ENCODE measurements around the gene KRT16.
"Not testable (repeated sequence)": the region's sequence is repeated elsewhere in the genome, so short reads cannot be mapped to it uniquely, and the experiment has no call there.

Gene KRT16

DNA sequence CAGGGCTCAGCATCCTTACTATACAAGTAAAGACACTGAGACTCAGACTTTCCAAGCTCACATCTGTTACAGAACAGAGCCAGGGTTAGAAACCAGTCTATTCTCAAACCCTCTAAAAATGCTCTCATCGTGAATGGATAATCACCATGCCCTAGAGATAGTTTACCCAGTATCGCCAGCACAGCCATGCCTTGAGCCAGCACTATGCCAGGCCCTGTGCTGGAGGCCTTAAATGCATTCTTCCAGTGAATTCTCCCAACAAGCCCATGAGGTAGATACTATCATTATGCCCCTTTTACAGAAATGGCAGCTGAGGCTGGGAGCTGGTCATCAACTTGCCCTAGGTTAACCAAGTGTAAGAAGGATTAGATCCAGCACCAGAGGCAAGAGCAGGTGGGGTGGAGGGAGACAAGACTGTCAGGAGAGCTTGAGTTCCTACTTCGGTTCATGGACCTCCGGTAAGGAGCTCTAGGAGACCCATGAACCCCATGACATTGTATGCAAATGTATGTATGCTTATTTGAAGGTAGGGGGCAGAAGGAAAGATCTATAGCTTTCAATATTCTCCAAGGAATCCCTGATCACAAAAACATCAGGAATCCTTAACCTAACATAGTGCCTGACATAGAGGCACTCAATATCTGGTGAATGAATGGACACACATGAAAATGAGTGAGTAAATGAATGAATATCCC is 31.1 kb downstream of the KRT16 start:
- DNase-seq, result no peak

- DNase-seq, result no peak
These were observed 31.7 kb downstream of the KRT16 start for GRCh38 chr17:41580687-41581365.

- no peak for DNase-seq
These were observed 32.4 kb downstream of the KRT16 start for GRCh38 chr17:41580244-41580575.

- peak in 1 of 2 donors; percentile 47 for DNase-seq
These were observed 32.9 kb downstream of the KRT16 start for GRCh38 chr17:41579484-41580243.

- no peak for DNase-seq
These were observed 33.6 kb downstream of the KRT16 start for GRCh38 chr17:41578971-41579370.

DNA sequence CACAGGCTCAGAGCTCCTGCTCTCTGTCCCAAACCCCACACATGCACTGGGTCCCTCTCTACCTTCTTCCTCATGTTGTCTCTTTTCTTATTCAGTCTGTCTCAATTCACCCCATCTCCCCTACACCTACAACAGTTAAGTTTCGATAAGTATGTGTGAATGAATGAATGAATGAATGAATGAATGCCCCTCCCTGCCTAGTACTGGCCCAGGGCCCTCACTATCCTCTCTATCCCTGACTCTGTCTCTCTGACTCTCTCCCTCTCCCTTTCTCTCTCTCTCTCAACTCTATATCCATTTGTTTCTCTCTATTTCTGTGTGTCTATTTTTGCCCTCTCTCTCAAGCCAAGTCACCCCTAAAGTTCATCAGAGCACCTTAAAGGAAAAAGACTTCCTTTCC is 34.0 kb downstream of the KRT16 start:
- no peak for DNase-seq

DNA sequence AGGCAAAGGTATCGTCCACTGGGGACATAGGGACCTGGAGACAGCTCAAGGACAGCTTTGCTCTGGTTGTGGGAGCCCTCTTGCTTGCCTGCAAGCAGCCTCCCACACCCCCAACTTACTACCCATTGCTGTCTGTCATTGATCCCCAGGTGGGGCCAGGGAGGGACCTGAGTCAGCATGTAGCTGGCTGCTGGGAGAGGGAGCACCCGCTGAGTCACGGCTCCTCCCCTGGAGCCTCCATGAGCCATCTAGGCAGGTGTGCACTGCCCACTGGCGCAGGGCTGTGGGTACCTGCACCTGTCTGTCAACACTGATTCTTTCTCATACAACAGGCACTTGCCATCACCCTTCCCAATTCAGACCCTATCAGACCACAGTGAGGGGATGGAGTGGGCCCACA is 35.8 kb downstream of the KRT16 start:
- DNase-seq, result not testable (repeated sequence)

- no peak for DNase-seq
These were observed 37.2 kb downstream of the KRT16 start for GRCh38 chr17:41575336-41575735.

GRCh38 chr17:41571561-41572434 is 40.8 kb downstream of the KRT16 start, which contains the start of gene KRT9:
Gene KRT9 (minus strand): TSS chr17:41572059. CDS start chr17:41571992, 67 bp downstream.
- no peak for DNase-seq

- no peak for DNase-seq
These were observed 45.2 kb downstream of the KRT16 start for GRCh38 chr17:41567317-41567716.

- DNase-seq, result no peak
These were observed 47.2 kb downstream of the KRT16 start for GRCh38 chr17:41565338-41565737.

DNA sequence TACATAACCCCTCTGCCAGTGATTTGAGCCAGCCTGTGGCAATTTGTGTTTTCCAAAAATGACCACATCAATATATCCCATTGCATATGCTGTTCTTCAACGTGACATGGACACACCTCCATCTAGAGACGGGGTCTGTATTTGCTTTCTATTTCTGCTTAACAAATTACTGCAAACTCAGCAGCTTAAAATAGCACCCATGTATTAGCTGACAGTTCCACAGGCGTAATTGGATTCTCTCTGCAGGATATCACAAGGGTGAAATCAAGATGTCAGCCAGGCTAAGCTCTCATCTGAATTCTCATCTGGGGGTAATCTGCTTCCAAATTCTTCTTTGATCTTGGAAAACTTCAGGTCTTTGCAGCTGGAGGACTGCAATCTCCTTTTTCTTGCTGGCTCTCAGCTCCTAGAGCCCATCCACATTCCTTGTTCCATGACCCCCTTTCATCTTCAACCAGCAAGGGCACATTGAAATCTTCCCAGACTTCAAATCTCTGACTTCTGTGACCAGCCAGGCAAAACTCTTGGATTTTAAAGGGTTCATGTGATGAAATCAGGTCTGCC is 48.9 kb downstream of the KRT16 start:
- DNase-seq, result no peak

DNA sequence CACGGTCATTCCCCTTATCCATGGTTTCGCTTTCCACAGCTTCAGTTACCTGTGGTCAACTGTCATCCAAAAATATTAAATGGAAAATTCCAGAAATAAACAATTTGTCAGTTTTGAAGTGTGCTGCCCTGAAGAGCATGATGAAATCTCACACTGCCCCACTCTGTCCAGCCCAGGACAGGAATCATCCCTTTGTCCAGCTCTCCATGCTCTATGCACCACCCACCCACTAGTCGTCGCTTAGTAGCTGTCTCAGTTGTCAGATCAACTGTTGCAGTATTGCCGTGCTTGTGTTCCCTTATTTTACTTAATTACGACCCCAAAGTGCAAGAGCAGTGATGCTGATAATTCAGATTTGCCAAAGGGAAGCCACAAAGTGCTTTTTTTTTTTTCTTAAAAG is 51.0 kb downstream of the KRT16 start:
- no peak for DNase-seq
